ENCODE results near the gene PLEKHN1. TPM values are rescaled to one million over a fixed set of nuclear protein-coding genes. Genes with fewer than 3 reads are reported as not detected.

The PLEKHN1 gene
- total RNA-seq, 6 donors from 2014 or later = 1.1 to 11.5 (median 1.6) TPM

DNA sequence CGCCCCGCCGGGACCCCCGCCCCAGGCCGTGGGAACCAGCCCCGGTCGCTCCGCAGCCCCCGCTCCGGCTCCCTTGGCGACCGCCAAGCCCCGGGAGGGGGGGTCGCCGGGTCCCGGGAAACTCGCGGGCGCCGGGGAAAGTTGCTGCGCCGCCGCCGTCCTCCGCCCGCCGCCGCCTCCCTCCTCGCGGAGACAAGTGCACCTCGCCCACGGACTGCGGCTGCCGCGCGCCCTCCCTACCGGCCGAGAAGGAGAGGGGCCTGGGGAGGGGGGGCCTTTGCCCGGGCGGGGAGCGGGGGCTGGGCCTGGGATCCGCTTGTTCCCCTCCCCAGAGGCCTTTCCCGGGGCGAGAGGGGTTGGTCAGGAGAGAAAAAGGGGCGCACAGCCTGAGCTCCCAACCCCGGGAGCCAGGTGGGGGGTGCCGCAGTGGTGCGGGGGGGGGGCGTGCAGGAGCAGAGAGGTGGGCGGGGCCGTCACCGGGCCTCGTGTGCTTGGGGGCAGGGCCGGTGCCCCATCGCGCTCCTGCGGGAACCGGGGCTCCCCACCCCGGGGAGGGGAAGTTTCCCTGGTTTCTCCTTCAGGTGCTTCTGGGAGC, 54.2 kb downstream of the PLEKHN1 start:
- H3K27ac ChIP-seq = peak overlapping the region; percentile 85 to 97 (median 91)
- DNase-seq = peak in 1 of 2 donors; percentile 90
- no peaks in the 10 kb centered on the region for H3K36me3 ChIP-seq
- TF ChIP-seq POLR2AphosphoS5 (IDR thresholded peaks at IDR 0.05) (no peak), POLR2A (IDR thresholded peaks at IDR 0.05) (no peak), EP300 (IDR thresholded peaks at IDR 0.05) (no peak)
- TF ChIP-seq, protein P1, sequence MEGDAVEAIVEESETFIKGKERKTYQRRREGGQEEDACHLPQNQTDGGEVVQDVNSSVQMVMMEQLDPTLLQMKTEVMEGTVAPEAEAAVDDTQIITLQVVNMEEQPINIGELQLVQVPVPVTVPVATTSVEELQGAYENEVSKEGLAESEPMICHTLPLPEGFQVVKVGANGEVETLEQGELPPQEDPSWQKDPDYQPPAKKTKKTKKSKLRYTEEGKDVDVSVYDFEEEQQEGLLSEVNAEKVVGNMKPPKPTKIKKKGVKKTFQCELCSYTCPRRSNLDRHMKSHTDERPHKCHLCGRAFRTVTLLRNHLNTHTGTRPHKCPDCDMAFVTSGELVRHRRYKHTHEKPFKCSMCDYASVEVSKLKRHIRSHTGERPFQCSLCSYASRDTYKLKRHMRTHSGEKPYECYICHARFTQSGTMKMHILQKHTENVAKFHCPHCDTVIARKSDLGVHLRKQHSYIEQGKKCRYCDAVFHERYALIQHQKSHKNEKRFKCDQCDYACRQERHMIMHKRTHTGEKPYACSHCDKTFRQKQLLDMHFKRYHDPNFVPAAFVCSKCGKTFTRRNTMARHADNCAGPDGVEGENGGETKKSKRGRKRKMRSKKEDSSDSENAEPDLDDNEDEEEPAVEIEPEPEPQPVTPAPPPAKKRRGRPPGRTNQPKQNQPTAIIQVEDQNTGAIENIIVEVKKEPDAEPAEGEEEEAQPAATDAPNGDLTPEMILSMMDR (IDR thresholded peaks at IDR 0.05) = no peak
- WGBS, 2 donors = 0 to 2% methylated on average over 8 to 18 of the region's 59 CpGs
- peak overlapping the region; percentile 51 to 94 (median 88) for H3K4me3 ChIP-seq
- no peak for ATAC-seq (ENCODE audit: low FRiP score in 2 of 2)
- peaks cover 0 to 14% (median 0%) of the 10 kb centered on the region in 4 donors for H3K27me3 ChIP-seq
- no peaks in the 10 kb centered on the region for H3K9me3 ChIP-seq
- peaks cover 36 to 60% (median 45%) of the 10 kb centered on the region in 4 donors for H3K4me1 ChIP-seq

DNA sequence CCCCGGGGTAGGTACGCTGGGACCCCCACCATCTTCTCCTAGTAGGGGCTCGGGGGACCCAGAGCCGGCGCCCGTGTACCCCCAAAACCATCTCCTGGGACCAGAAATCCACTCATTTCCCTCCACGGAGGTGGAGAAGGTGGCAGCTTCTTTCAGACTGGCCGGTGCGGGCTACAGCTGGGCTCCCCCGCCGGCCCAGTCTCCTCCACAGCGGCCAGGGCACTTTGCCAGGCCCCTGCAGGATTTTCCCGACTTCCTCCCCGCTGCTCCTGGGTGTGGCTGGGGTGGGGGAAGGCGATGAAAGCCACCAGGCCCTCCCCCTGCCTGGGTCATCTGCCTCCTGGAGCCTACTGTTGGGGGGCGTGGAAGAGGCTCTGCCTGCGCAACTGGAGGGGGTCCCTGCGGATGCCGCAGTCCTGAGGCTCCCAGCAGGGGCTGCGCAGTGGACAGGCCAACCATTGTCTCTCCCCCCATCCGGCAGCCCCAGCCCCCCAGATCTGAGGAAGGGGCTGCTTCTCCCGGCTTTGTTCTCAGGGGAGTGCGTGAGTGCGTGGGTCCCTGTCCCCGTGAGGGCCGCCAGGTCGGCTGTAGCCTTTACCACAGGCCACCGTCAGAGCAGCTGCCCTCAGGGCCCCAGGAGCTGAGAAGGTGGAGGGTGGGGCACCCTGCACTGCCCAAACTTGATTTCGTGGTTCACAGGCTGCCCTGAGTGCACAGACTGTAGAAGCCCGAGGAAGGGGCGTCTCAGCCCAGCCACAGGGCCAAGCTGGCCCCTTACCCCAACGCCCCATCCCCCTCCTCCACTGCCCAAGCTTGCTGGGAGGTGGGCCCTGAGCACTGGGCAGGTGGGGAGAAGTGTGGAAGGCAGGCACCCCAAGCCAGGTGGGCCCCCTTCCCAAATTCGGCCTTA, 55.0 kb downstream of the PLEKHN1 start:
- peak overlapping the region in 3 of 4 donors; percentile 90 to 97 (median 92) for H3K27ac ChIP-seq
- ATAC-seq (ENCODE audit: low FRiP score in 2 of 2) (peak; percentile 34 to 41), DNase-seq (peak; percentile 76 to 84)
- no peaks in the 10 kb centered on the region for H3K36me3 ChIP-seq
- H3K4me1 ChIP-seq = peaks cover 42 to 68% (median 49%) of the 10 kb centered on the region in 4 donors
- 21 to 28% methylated on average over 14 to 28 of the region's 33 CpGs for WGBS, 2 donors
- peak overlapping the region; percentile 51 to 94 (median 88) for H3K4me3 ChIP-seq
- H3K9me3 ChIP-seq = no peaks in the 10 kb centered on the region
- H3K27me3 ChIP-seq = peaks cover 0 to 14% (median 0%) of the 10 kb centered on the region in 4 donors
- TF ChIP-seq POLR2AphosphoS5 (IDR thresholded peaks at IDR 0.05) (peak in 1 of 2 donors; percentile 24), EP300 (IDR thresholded peaks at IDR 0.05) (no peak)
- TF ChIP-seq, protein P1 (IDR thresholded peaks at IDR 0.05) = no peak

DNA sequence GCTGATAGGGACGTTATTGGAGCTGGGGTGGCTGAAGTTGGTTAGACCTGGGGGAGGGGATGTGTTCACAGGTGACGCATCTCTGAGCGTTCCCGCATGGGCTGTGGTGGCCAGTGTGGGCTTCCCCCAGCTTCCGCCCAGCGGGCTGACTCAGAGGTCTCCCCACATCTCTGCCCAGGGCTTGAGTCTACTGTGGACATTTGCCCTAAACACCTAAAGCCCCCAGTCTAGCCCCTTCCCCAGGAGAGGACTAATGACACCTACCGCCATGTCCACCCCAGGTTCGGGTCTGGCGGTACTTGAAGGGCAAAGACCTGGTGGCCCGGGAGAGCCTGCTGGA, 55.6 kb downstream of the PLEKHN1 start:
- peak overlapping the region in 2 of 4 donors; percentile 90 to 97 for H3K27ac ChIP-seq
- no peak for TF ChIP-seq EP300 (IDR thresholded peaks at IDR 0.05)
- TF ChIP-seq, protein P1 (IDR thresholded peaks at IDR 0.05) = no peak
- no peak for TF ChIP-seq POLR2AphosphoS5 (IDR thresholded peaks at IDR 0.05)
- no peak for TF ChIP-seq POLR2A (IDR thresholded peaks at IDR 0.05)
- ATAC-seq (ENCODE audit: low FRiP score in 2 of 2) (no peak), DNase-seq (peak in 1 of 2 donors; percentile 58)
- H3K4me1 ChIP-seq = peaks cover 42 to 74% (median 49%) of the 10 kb centered on the region in 4 donors
- H3K36me3 ChIP-seq = no peaks in the 10 kb centered on the region
- H3K27me3 ChIP-seq = peaks cover 0 to 14% (median 0%) of the 10 kb centered on the region in 4 donors
- no peak overlapping the region for H3K4me3 ChIP-seq
- 87 to 89% methylated on average over 10 of the region's 10 CpGs for WGBS, 2 donors
- H3K9me3 ChIP-seq = no peaks in the 10 kb centered on the region

DNA sequence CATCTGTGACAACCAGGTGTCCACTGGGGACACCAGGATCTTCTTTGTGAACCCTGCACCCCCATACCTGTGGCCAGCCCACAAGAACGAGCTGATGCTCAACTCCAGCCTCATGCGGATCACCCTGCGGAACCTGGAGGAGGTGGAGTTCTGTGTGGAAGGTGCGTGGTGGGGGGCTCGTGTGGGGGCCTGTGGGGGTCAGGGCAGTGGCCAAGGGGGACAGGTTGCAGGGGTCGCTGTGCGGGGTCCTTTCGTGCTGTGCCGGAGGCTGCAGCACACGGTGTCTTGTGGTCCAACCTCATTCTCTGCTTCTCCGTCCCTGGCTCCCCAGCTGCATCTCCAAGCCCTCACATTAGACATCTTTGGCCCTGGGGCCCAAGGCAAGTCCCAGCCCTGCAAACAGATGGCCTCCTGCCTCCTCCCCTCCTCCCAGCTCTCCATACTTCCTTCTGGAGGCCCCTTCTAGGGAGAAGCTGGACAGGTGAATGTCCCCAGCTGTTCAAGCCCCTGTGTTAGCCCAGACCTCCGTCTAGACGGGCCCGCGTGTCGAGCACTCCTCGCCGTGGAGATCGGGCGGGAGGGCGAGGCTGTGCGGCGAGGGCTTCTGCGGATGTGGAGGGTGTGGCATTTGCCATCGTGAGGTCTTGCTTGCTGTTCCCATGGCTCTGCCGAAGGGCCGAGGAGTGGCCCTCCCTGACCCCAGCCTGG, 56.2 kb downstream of the PLEKHN1 start:
- no peak for TF ChIP-seq EP300 (IDR thresholded peaks at IDR 0.05)
- TF ChIP-seq POLR2A (IDR thresholded peaks at IDR 0.05) = no peak
- H3K36me3 ChIP-seq = no peaks in the 10 kb centered on the region
- no peaks in the 10 kb centered on the region for H3K9me3 ChIP-seq
- H3K4me3 ChIP-seq = no peak overlapping the region
- 79 to 90% methylated on average over 16 to 27 of the region's 27 CpGs for WGBS, 2 donors
- DNase-seq (peak in 1 of 2 donors; percentile 71), ATAC-seq (ENCODE audit: low FRiP score in 2 of 2) (no peak)
- H3K27ac ChIP-seq = peak overlapping the region in 1 of 4 donors; percentile 97
- peaks cover 42 to 77% (median 49%) of the 10 kb centered on the region in 4 donors for H3K4me1 ChIP-seq
- peaks cover 0 to 14% (median 0%) of the 10 kb centered on the region in 4 donors for H3K27me3 ChIP-seq
